ENCODE measurements around the gene GPC5.

The GPC5 gene

DNA sequence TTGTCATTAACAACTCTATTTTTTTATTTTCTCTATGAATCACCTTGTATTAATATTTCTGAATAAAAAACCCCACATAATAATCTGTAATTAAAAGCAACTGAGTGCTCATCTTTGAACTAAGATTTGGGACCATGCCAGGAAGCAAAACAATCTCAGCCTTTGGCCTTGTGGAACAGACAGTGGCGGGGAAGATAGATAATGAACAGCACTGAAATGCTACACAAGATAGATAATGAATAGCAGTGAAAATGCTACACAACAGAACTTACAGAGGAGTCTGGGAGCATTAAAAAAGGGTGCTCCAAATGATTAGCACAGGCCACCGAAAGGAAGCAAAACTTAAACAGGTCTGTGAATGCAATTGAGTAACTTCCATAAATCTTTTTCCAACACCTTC, 134.9 kb downstream of the GPC5 start:
- no peak overlapping the region for H3K27ac ChIP-seq (ENCODE audit: low read length, poor library complexity, severe bottlenecking)
- no peaks in the 10 kb centered on the region for H3K27me3 ChIP-seq (ENCODE audit: control insufficient read depth in 1 of 2, insufficient read depth in 1 of 2, low read length in 2 of 2)
- no peak overlapping the region for H2BK12ac ChIP-seq (ENCODE audit: low read length in 2 of 2)
- no peak overlapping the region for H2BK15ac ChIP-seq (ENCODE audit: low read depth, poor library complexity, severe bottlenecking)
- no peak overlapping the region for H2BK5ac ChIP-seq (ENCODE audit: low read depth, low read length, poor library complexity, severe bottlenecking)
- H2BK120ac ChIP-seq (ENCODE audit: low read depth, low read length), result no peak overlapping the region
- H2AK5ac ChIP-seq (ENCODE audit: low read length, severe bottlenecking), result no peak overlapping the region
- no peak overlapping the region for H3K4ac ChIP-seq (ENCODE audit: low read depth in 1 of 2, low read length in 2 of 2)
- no peak overlapping the region for H3K4me2 ChIP-seq (ENCODE audit: low read length, poor library complexity, severe bottlenecking)
- H3K23ac ChIP-seq (ENCODE audit: low read length in 2 of 2), result no peak overlapping the region
- H2AFZ ChIP-seq (ENCODE audit: low read depth, low read length), result no peak overlapping the region
- H3K18ac ChIP-seq (ENCODE audit: low read depth in 1 of 2, low read length in 2 of 2), result no peak overlapping the region
- no peak overlapping the region for H3K14ac ChIP-seq (ENCODE audit: low read length in 2 of 2)
- no peak overlapping the region for H4K8ac ChIP-seq (ENCODE audit: low read length)
- H3K4me1 ChIP-seq (ENCODE audit: control insufficient read depth, insufficient read depth, low read depth, low read length), result no peaks in the 10 kb centered on the region
- H3K4me3 ChIP-seq (ENCODE audit: insufficient read depth in 1 of 2, low read depth in 1 of 2, low read length in 2 of 2), result no peak overlapping the region
- H3K79me1 ChIP-seq (replicated peaks; ENCODE audit: low read length, poor library complexity, severe bottlenecking), result no peaks in the 10 kb centered on the region
- H3K9me3 ChIP-seq (ENCODE audit: control insufficient read depth, low read length), result no peaks in the 10 kb centered on the region
- H4K91ac ChIP-seq (ENCODE audit: low read length), result no peak overlapping the region
- H3K36me3 ChIP-seq (ENCODE audit: control insufficient read depth in 1 of 2, insufficient read depth in 2 of 2, low read depth in 1 of 2, low read length in 2 of 2), result no peaks in the 10 kb centered on the region
- no peak for DNase-seq
- no CpG with 5 or more reads among the region's 2 CpGs for WGBS
- H3K9ac ChIP-seq (ENCODE audit: low read length), result no peak overlapping the region

DNA sequence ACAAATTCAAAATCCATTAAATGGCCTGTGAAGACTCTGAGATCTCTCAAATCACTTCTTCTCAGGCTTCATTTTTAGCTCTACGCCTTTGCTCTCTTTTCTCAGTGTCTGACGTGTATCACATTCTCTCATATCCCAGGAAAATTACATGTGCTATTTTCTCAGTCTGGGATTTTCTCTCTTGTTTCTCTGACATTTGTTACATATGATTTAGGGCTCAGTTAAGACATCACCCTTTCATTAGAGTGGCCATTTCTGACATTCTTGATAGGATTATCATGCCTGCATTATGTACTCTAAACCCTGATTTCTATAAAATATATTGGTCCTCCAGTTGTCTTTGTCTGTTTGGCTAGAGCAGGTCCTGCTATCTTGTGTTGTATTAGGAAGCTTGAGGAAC, 136.6 kb downstream of the GPC5 start:
- H4K91ac ChIP-seq (ENCODE audit: low read length), result no peak overlapping the region
- H4K8ac ChIP-seq (ENCODE audit: low read length), result no peak overlapping the region
- H2BK12ac ChIP-seq (ENCODE audit: low read length in 2 of 2), result no peak overlapping the region
- H3K18ac ChIP-seq (ENCODE audit: low read depth in 1 of 2, low read length in 2 of 2), result no peak overlapping the region
- H3K27me3 ChIP-seq (ENCODE audit: control insufficient read depth in 1 of 2, insufficient read depth in 1 of 2, low read length in 2 of 2), result no peaks in the 10 kb centered on the region
- DNase-seq, result no peak
- peaks cover 1% of the 10 kb centered on the region for H3K4me1 ChIP-seq (ENCODE audit: control insufficient read depth, insufficient read depth, low read depth, low read length)
- no peak overlapping the region for H3K14ac ChIP-seq (ENCODE audit: low read length in 2 of 2)
- H2AK5ac ChIP-seq (ENCODE audit: low read length, severe bottlenecking), result no peak overlapping the region
- H2AFZ ChIP-seq (ENCODE audit: low read depth, low read length), result no peak overlapping the region
- H2BK5ac ChIP-seq (ENCODE audit: low read depth, low read length, poor library complexity, severe bottlenecking), result no peak overlapping the region
- 100% methylated on average over 2 of the region's 2 CpGs for WGBS
- no peaks in the 10 kb centered on the region for H3K9me3 ChIP-seq (ENCODE audit: control insufficient read depth, low read length)
- H3K4ac ChIP-seq (ENCODE audit: low read depth in 1 of 2, low read length in 2 of 2), result no peak overlapping the region
- no peak overlapping the region for H3K27ac ChIP-seq (ENCODE audit: low read length, poor library complexity, severe bottlenecking)
- no peak overlapping the region for H3K4me3 ChIP-seq (ENCODE audit: insufficient read depth in 1 of 2, low read depth in 1 of 2, low read length in 2 of 2)
- no peaks in the 10 kb centered on the region for H3K36me3 ChIP-seq (ENCODE audit: control insufficient read depth in 1 of 2, insufficient read depth in 2 of 2, low read depth in 1 of 2, low read length in 2 of 2)
- no peak overlapping the region for H3K4me2 ChIP-seq (ENCODE audit: low read length, poor library complexity, severe bottlenecking)
- no peak overlapping the region for H2BK15ac ChIP-seq (ENCODE audit: low read depth, poor library complexity, severe bottlenecking)
- H3K23ac ChIP-seq (ENCODE audit: low read length in 2 of 2), result no peak overlapping the region
- H2BK120ac ChIP-seq (ENCODE audit: low read depth, low read length), result no peak overlapping the region
- no peaks in the 10 kb centered on the region for H3K79me1 ChIP-seq (replicated peaks; ENCODE audit: low read length, poor library complexity, severe bottlenecking)
- no peak overlapping the region for H3K9ac ChIP-seq (ENCODE audit: low read length)

DNA sequence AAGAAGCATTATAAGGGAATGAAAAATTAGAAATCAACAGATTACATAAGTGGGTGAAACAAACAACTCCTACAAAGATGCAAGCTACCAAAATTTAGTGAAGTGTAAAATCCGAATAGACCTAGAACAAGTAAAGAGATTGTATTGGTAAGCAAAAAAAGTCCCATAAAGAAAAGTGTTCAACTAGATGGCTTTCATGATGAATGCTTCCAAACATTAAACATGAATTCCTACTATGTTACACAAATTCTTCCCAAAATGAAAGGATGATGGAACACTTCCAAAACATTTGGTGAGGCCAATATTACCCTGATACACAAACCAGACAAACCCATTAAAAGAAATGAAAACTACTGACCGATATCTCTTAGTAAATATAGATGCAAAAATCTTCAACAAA, 139.0 kb downstream of the GPC5 start:
- H3K4ac ChIP-seq (ENCODE audit: low read depth in 1 of 2, low read length in 2 of 2), result no peak overlapping the region
- no peak overlapping the region for H2BK5ac ChIP-seq (ENCODE audit: low read depth, low read length, poor library complexity, severe bottlenecking)
- no peak overlapping the region for H3K9ac ChIP-seq (ENCODE audit: low read length)
- no peaks in the 10 kb centered on the region for H3K36me3 ChIP-seq (ENCODE audit: control insufficient read depth in 1 of 2, insufficient read depth in 2 of 2, low read depth in 1 of 2, low read length in 2 of 2)
- no peak overlapping the region for H3K27ac ChIP-seq (ENCODE audit: low read length, poor library complexity, severe bottlenecking)
- H2AFZ ChIP-seq (ENCODE audit: low read depth, low read length), result no peak overlapping the region
- H2BK120ac ChIP-seq (ENCODE audit: low read depth, low read length), result no peak overlapping the region
- H3K4me3 ChIP-seq (ENCODE audit: insufficient read depth in 1 of 2, low read depth in 1 of 2, low read length in 2 of 2), result no peak overlapping the region
- H3K4me1 ChIP-seq (ENCODE audit: control insufficient read depth, insufficient read depth, low read depth, low read length), result peaks cover 1% of the 10 kb centered on the region
- no peak overlapping the region for H2BK15ac ChIP-seq (ENCODE audit: low read depth, poor library complexity, severe bottlenecking)
- H3K79me1 ChIP-seq (replicated peaks; ENCODE audit: low read length, poor library complexity, severe bottlenecking), result no peaks in the 10 kb centered on the region
- no peak overlapping the region for H3K23ac ChIP-seq (ENCODE audit: low read length in 2 of 2)
- no peaks in the 10 kb centered on the region for H3K27me3 ChIP-seq (ENCODE audit: control insufficient read depth in 1 of 2, insufficient read depth in 1 of 2, low read length in 2 of 2)
- no peak overlapping the region for H4K91ac ChIP-seq (ENCODE audit: low read length)
- no peak for DNase-seq
- no peak overlapping the region for H3K18ac ChIP-seq (ENCODE audit: low read depth in 1 of 2, low read length in 2 of 2)
- 100% methylated on average over 1 of the region's 2 CpGs for WGBS
- no peak overlapping the region for H4K8ac ChIP-seq (ENCODE audit: low read length)
- H3K9me3 ChIP-seq (ENCODE audit: control insufficient read depth, low read length), result no peaks in the 10 kb centered on the region
- no peak overlapping the region for H3K4me2 ChIP-seq (ENCODE audit: low read length, poor library complexity, severe bottlenecking)
- no peak overlapping the region for H2AK5ac ChIP-seq (ENCODE audit: low read length, severe bottlenecking)
- no peak overlapping the region for H2BK12ac ChIP-seq (ENCODE audit: low read length in 2 of 2)
- no peak overlapping the region for H3K14ac ChIP-seq (ENCODE audit: low read length in 2 of 2)

DNA sequence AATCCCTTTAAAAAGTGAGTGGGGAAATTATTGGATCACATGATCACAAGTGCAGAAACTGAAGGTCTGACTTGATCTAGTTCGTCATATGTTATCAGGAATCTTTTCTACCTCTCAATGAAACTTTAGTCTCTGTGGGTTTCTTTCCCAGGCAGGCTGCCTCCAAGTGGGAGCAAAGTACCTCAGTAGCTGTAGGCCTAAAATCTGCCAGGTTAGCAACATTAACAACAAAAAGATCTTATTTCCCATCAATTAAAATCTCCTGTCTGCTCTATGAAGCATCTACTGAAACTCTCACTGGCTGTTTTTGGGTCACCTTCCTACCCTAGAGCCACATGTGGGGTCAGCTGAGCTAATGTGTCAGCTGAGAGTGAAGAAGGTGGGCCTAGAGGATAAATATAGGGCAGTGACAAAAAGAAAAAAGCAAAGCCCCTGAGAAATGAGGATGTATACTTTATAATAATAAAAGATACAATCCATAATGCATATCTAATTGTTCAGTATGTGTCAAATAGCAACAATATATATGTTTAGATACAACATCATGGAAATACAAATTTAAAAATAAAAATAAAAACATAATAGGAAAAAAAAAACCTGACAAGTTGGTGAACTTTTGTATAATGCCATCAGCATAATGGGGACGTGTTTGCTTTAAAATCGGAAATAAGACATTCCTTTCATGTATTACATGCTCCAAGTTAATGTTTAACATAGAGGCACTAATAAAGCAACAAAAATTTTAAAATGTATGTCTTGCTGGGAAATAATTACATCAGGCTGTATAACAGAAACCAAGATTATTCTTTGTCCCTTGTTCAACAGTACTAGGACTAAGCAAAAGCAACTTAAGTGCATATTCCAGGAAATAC, 141.1 kb downstream of the GPC5 start:
- Histone ChIP-seq H3K9me3 (ENCODE audit: control insufficient read depth, low read length) (no peaks in the 10 kb centered on the region), H3K23ac (ENCODE audit: low read length in 2 of 2) (no peak overlapping the region), H4K8ac (ENCODE audit: low read length) (peak overlapping the region; percentile 57), H2BK15ac (ENCODE audit: low read depth, poor library complexity, severe bottlenecking) (no peak overlapping the region), H3K4ac (ENCODE audit: low read depth in 1 of 2, low read length in 2 of 2) (peak overlapping the region in 1 of 2 experiments; percentile 79), H3K36me3 (ENCODE audit: control insufficient read depth in 1 of 2, insufficient read depth in 2 of 2, low read depth in 1 of 2, low read length in 2 of 2) (no peaks in the 10 kb centered on the region), H2BK5ac (ENCODE audit: low read depth, low read length, poor library complexity, severe bottlenecking) (no peak overlapping the region), H2BK120ac (ENCODE audit: low read depth, low read length) (no peak overlapping the region), H3K14ac (ENCODE audit: low read length in 2 of 2) (no peak overlapping the region), H3K9ac (ENCODE audit: low read length) (no peak overlapping the region), H2BK12ac (ENCODE audit: low read length in 2 of 2) (peak overlapping the region in 1 of 2 experiments; percentile 63), H3K18ac (ENCODE audit: low read depth in 1 of 2, low read length in 2 of 2) (peak overlapping the region in 1 of 2 experiments; percentile 77), H3K27ac (ENCODE audit: low read length, poor library complexity, severe bottlenecking) (peak overlapping the region; percentile 51), H2AK5ac (ENCODE audit: low read length, severe bottlenecking) (no peak overlapping the region), H3K4me1 (ENCODE audit: control insufficient read depth, insufficient read depth, low read depth, low read length) (peaks cover 1% of the 10 kb centered on the region), H4K91ac (ENCODE audit: low read length) (no peak overlapping the region), H3K27me3 (ENCODE audit: control insufficient read depth in 1 of 2, insufficient read depth in 1 of 2, low read length in 2 of 2) (no peaks in the 10 kb centered on the region), H3K4me3 (ENCODE audit: insufficient read depth in 1 of 2, low read depth in 1 of 2, low read length in 2 of 2) (no peak overlapping the region), H3K79me1 (replicated peaks; ENCODE audit: low read length, poor library complexity, severe bottlenecking) (no peaks in the 10 kb centered on the region), H2AFZ (ENCODE audit: low read depth, low read length) (no peak overlapping the region), H3K4me2 (ENCODE audit: low read length, poor library complexity, severe bottlenecking) (no peak overlapping the region)
- no peak for DNase-seq
- 100% methylated on average over 1 of the region's 3 CpGs for WGBS
